K562 (cell line): Measurements from ENCODE around the gene HOXC5. TPM values are rescaled to one million over a fixed set of nuclear protein-coding genes. Genes with fewer than 3 reads are reported as not detected.

Experiments used
- ATAC-seq: fragments of 200-7000 bp; cut with Tn5 transposase; 3 replicates; pipeline ENCODE4 v1.9.1; 2020; ENCODE audit warnings: moderate library complexity
- BruUV-seq: library from RNA; stranded (reverse); fragments of 400-500 nt; replicated peaks from 2 replicates; lab custom pipeline; 2021; lab: Mats Ljungman, UMichigan
- CTCF ChIA-PET: fragments of 300-600 bp; formaldehyde crosslinking; extraction: SDS; loops from one replicate; lab custom pipeline; 2021; ENCODE audit warnings: low intra/inter-chr PET ratio; lab: Yijun Ruan, JAX
- POLR2A ChIA-PET: fragments of 300-600, 350-650 bp; sonication (Branson Sonifier 250); formaldehyde crosslinking; extraction: SDS; loops from one replicate; lab custom pipeline; 2021; ENCODE audit warnings: antibody characterized with exemption, inconsistent platforms; lab: Yijun Ruan, JAX
- DNase-seq, 4 experiments: peaks; one replicate each; pipeline versions ENCODE4 v3.0.0 to v3.0.0-alpha.2; 2011 to 2018; ENCODE audit warnings: low spot score in 3 of 4, mixed read lengths in 3 of 4; ENCODE audit errors: extremely low read depth in 1 of 4
- FAIRE-seq: peaks from 2 replicates; lab custom pipeline; 2011; peaks lifted over from hg19 to GRCh38; lab: Jason Lieb, UNC
- H2AFZ ChIP-seq: 2 replicates; pipeline ENCODE4 v1.6.0; 2011; ENCODE audit warnings: low read depth, low read length, control low read depth, inconsistent platforms
- H3K27ac ChIP-seq: fragments of 200-600 bp; 3 replicates; pipeline ENCODE4 v1.8.0; 2011; ENCODE audit warnings: low read depth, mild to moderate bottlenecking, control low read depth, inconsistent platforms, low read length, moderate library complexity, mixed read lengths; ENCODE audit errors: extremely low read depth
- H3K27me3 ChIP-seq, 2 experiments: fragments of 300-600 bp in 1 of 2; 2 replicates in 1 of 2; 3 replicates in 1 of 2; pipeline versions ENCODE4 v1.6.0 to v1.8.0; 2011; ENCODE audit warnings: inconsistent platforms in 2 of 2, low read length in 2 of 2, mild to moderate bottlenecking in 1 of 2, mixed read lengths in 1 of 2, moderate library complexity in 1 of 2; ENCODE audit not compliant: control insufficient read depth in 2 of 2, insufficient read depth in 2 of 2
- H3K36me3 ChIP-seq: fragments of 300-600 bp; 3 replicates; pipeline ENCODE4 v1.8.0; 2011; ENCODE audit warnings: mild to moderate bottlenecking, low read length, inconsistent platforms; ENCODE audit not compliant: control insufficient read depth, insufficient read depth
- H3K4me1 ChIP-seq, 2 experiments: fragments of 200-600 bp in 1 of 2; replicated peaks in 1 of 2; 2 replicates in 1 of 2; 3 replicates in 1 of 2; pipeline versions ENCODE4 v1.5.1 to v1.8.0; 2011; ENCODE audit warnings: inconsistent platforms in 2 of 2, low read length in 2 of 2, mild to moderate bottlenecking in 1 of 2, mixed read lengths in 1 of 2, moderate library complexity in 1 of 2; ENCODE audit not compliant: control insufficient read depth in 2 of 2, insufficient read depth in 2 of 2
- H3K4me2 ChIP-seq: 2 replicates; pipeline ENCODE4 v1.6.1; 2011; ENCODE audit warnings: low read length, control low read depth, inconsistent platforms, mixed read lengths; ENCODE audit not compliant: insufficient read depth
- H3K4me3 ChIP-seq: fragments of 200-600 bp; sonication (generic), shearing (Covaris generic); 2 replicates; pipeline ENCODE4 v1.5.1; 2016; ENCODE audit warnings: control low read depth, inconsistent platforms
- H3K79me2 ChIP-seq: fragments of 200-600 bp; 3 replicates; pipeline ENCODE4 v1.8.0; 2011; ENCODE audit warnings: low read length, inconsistent platforms; ENCODE audit not compliant: control insufficient read depth, insufficient read depth
- H3K9ac ChIP-seq, 2 experiments: 2 replicates each; pipeline versions ENCODE4 v1.6.0 to v1.6.1; 2011; ENCODE audit warnings: low read depth in 2 of 2, low read length in 2 of 2, control low read depth in 1 of 2, inconsistent platforms in 1 of 2, mild to moderate bottlenecking in 1 of 2, mixed read lengths in 1 of 2; ENCODE audit not compliant: insufficient read depth in 1 of 2
- H3K9me1 ChIP-seq: one replicate; pipeline ENCODE4 v1.6.0; 2011; ENCODE audit warnings: inconsistent platforms, mild to moderate bottlenecking, low read length, moderate library complexity; ENCODE audit not compliant: control insufficient read depth, insufficient read depth
- H3K9me3 ChIP-seq: replicated peaks from 2 replicates; pipeline ENCODE4 v1.5.1; 2011; ENCODE audit warnings: low read depth, low read length, inconsistent platforms; ENCODE audit not compliant: control insufficient read depth, insufficient read depth
- H4K20me1 ChIP-seq: replicated peaks from 2 replicates; pipeline ENCODE4 v1.6.1; 2011; ENCODE audit warnings: low read length, inconsistent platforms, mixed read lengths; ENCODE audit not compliant: control insufficient read depth, insufficient read depth
- CAMTA2 ChIP-seq: fragments of 250-450 bp; sonication (Bioruptor Pico); conservative IDR thresholded peaks from 2 replicates; pipeline ENCODE4 v1.5.1; 2022
- CEBPB ChIP-seq: fragments of 450-650 bp; IDR thresholded peaks from 2 replicates; pipeline ENCODE4 v1.6.1; 2016; ENCODE audit warnings: missing genetic modification characterization, missing compliant biosample characterization
- MEF2D ChIP-seq: conservative IDR thresholded peaks from 2 replicates; pipeline ENCODE4 v1.6.1; 2016; ENCODE audit warnings: low read depth, missing genetic modification characterization, missing compliant biosample characterization
- POLR2G ChIP-seq: fragments of 200-400 bp; formaldehyde crosslinking; IDR thresholded peaks from 2 replicates; pipeline ENCODE4 v1.6.1; 2017; ENCODE audit warnings: low read depth, mild to moderate bottlenecking, antibody characterized with exemption, low read length, moderate library complexity
- PRPF4 ChIP-seq: fragments of 200-400 bp; formaldehyde crosslinking; IDR thresholded peaks from one replicate; pipeline ENCODE4 v1.6.1; 2017; ENCODE audit warnings: low read length, low read depth, mild to moderate bottlenecking; ENCODE audit not compliant: insufficient read depth, poor library complexity, severe bottlenecking
- ZNF140 ChIP-seq: fragments of 250-450 bp; sonication (Bioruptor Pico); IDR thresholded peaks from 2 replicates; pipeline ENCODE4 v1.8.0; 2021; ENCODE audit warnings: moderate library complexity, mild to moderate bottlenecking, inconsistent platforms
- WGBS: fragments of 100-300 bp; shearing (Covaris generic); methylation state at CpG from one replicate; pipeline ENCODE4 v1.1.6; 2016; ENCODE audit warnings: low coverage, mixed read lengths; ENCODE audit not compliant: insufficient coverage; ENCODE audit errors: missing lambda C conversion rate; 5-methylcytosine and 5-hydroxymethylcytosine counted together
- in situ Hi-C: fragments of 300-500 bp; cut with MboI; formaldehyde crosslinking; loops from 4 replicates; pipeline ENCODE4 v1.15.0; 2018; ENCODE audit warnings: inconsistent platforms, mixed read lengths
- intact Hi-C: fragments of 100-400 bp; cut with micrococcal nuclease; formaldehyde crosslinking; loops from 2 replicates; pipeline ENCODE4 v1.14.2; 2022
- polyA plus RNA-seq, 8 experiments: library from polyadenylated mRNA; depleted of rRNA in 4 of 8; stranded (reverse) in 5 of 8; unstranded in 3 of 8; fragments of >200 nt; fragmentation: Nextera tagmentation in 2 of 8; fragmentation: Illumina TruSeq in 1 of 8; extraction: Ambion mirVana in 2 of 8; extraction: Trizol in 1 of 8; gene quantifications; 2 replicates each; pipeline versions ENCODE4 v1.2.1 to v1.2.3, GENCODE V29; 2011 to 2014; ENCODE audit warnings: inconsistent platforms in 1 of 8, missing spikeins in 1 of 8
- total RNA-seq, 7 experiments: library from RNA; depleted of rRNA in 6 of 7; stranded (reverse); fragments of >200 nt in 6 of 7; fragmentation: Illumina TruSeq in 2 of 7; extraction: Trizol in 2 of 7; gene quantifications; 2 replicates each; pipeline versions ENCODE4 v1.2.1 to v1.2.3, GENCODE V29; 2011 to 2021; ENCODE audit warnings: low replicate concordance in 1 of 7
- TF ChIP-seq, protein P1 (sequence below): fragments of 450-650 bp; IDR thresholded peaks from 2 replicates; pipeline ENCODE4 v1.6.1; 2017; ENCODE audit warnings: antibody characterized with exemption
- TF ChIP-seq, protein P2 (sequence below): sonication (generic); formaldehyde crosslinking; IDR thresholded peaks from 2 replicates; pipeline ENCODE4 v1.8.0; 2023; ENCODE audit warnings: missing genetic modification reagents, mild to moderate bottlenecking, borderline replicate concordance
- TF ChIP-seq, protein P3 (sequence below): sonication (generic); formaldehyde crosslinking; IDR thresholded peaks from 2 replicates; pipeline ENCODE4 v1.9.0; 2022; ENCODE audit warnings: mild to moderate bottlenecking, missing genetic modification reagents
- TF ChIP-seq, protein P4 (sequence below): fragments of 250-450 bp; sonication (Bioruptor Pico); IDR thresholded peaks from 2 replicates; pipeline ENCODE4 v1.8.0; 2021; ENCODE audit warnings: moderate library complexity, mild to moderate bottlenecking, inconsistent platforms

HOXC5 gene
- total and polyA plus RNA-seq, 9 of the 15 experiments (the other 6 are each of a cell fraction or from before 2014, with no cell fraction given), result 0.10 to 0.44 (median 0.18) TPM; not detected in 4

DNA sequence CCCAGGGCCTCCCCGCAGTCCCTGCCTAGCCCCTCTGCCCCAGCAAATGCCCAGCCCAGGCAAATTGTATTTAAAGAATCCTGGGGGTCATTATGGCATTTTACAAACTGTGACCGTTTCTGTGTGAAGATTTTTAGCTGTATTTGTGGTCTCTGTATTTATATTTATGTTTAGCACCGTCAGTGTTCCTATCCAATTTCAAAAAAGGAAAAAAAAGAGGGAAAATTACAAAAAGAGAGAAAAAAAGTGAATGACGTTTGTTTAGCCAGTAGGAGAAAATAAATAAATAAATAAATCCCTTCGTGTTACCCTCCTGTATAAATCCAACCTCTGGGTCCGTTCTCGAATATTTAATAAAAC, 2.4 kb upstream of the HOXC5 start (continued):
- TF ChIP-seq, protein P1, sequence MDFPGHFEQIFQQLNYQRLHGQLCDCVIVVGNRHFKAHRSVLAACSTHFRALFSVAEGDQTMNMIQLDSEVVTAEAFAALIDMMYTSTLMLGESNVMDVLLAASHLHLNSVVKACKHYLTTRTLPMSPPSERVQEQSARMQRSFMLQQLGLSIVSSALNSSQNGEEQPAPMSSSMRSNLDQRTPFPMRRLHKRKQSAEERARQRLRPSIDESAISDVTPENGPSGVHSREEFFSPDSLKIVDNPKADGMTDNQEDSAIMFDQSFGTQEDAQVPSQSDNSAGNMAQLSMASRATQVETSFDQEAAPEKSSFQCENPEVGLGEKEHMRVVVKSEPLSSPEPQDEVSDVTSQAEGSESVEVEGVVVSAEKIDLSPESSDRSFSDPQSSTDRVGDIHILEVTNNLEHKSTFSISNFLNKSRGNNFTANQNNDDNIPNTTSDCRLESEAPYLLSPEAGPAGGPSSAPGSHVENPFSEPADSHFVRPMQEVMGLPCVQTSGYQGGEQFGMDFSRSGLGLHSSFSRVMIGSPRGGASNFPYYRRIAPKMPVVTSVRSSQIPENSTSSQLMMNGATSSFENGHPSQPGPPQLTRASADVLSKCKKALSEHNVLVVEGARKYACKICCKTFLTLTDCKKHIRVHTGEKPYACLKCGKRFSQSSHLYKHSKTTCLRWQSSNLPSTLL, result no peak
- no peak for TF ChIP-seq MEF2D

GRCh38 chr12:54030889-54031471, 1.9 kb upstream of the HOXC5 start:
- ChIA-PET CTCF (interaction anchor here (2.6 kb wide), 1 partner anchor 170 kb away, joined by 36 read pairs; no protein-coding TSS in a partner anchor), POLR2A (interaction anchor here (0.8 to 1.0 kb wide), 3 partner anchors 8 to 166 kb away, joined by 3 to 5 read pairs (median 4); no protein-coding TSS in a partner anchor)
- no peak for ATAC-seq
- no peaks in the 10 kb centered on the region for H3K27me3 ChIP-seq
- in situ Hi-C loops, result no loop called here
- no peak overlapping the region for H3K9ac ChIP-seq
- FAIRE-seq, result no peak
- H3K27ac ChIP-seq, result no peak overlapping the region
- DNase-seq, result no peak
- H3K36me3 ChIP-seq, result peaks cover 2% of the 10 kb centered on the region; the same call in 1 of the 3 replicates
- H4K20me1 ChIP-seq, result no peaks in the 10 kb centered on the region
- BruUV-seq, result no TSS peak
- intact Hi-C loops, result no loop called here
- 78% methylated on average over 19 of the region's 46 CpGs for WGBS
- no peak overlapping the region for H3K4me2 ChIP-seq
- no peak overlapping the region for H3K4me3 ChIP-seq
- H3K4me1 ChIP-seq, result peaks cover 2 to 25% of the 10 kb centered on the region in 2 experiments; a peak in 3 of 5 replicates
- H3K9me3 ChIP-seq, result no peaks in the 10 kb centered on the region
- peak; percentile 22; the same call in 1 of the 2 replicates for TF ChIP-seq CEBPB
- TF ChIP-seq ZNF140 (CRISPR knock-in tag), result no peak
- TF ChIP-seq, protein P2, sequence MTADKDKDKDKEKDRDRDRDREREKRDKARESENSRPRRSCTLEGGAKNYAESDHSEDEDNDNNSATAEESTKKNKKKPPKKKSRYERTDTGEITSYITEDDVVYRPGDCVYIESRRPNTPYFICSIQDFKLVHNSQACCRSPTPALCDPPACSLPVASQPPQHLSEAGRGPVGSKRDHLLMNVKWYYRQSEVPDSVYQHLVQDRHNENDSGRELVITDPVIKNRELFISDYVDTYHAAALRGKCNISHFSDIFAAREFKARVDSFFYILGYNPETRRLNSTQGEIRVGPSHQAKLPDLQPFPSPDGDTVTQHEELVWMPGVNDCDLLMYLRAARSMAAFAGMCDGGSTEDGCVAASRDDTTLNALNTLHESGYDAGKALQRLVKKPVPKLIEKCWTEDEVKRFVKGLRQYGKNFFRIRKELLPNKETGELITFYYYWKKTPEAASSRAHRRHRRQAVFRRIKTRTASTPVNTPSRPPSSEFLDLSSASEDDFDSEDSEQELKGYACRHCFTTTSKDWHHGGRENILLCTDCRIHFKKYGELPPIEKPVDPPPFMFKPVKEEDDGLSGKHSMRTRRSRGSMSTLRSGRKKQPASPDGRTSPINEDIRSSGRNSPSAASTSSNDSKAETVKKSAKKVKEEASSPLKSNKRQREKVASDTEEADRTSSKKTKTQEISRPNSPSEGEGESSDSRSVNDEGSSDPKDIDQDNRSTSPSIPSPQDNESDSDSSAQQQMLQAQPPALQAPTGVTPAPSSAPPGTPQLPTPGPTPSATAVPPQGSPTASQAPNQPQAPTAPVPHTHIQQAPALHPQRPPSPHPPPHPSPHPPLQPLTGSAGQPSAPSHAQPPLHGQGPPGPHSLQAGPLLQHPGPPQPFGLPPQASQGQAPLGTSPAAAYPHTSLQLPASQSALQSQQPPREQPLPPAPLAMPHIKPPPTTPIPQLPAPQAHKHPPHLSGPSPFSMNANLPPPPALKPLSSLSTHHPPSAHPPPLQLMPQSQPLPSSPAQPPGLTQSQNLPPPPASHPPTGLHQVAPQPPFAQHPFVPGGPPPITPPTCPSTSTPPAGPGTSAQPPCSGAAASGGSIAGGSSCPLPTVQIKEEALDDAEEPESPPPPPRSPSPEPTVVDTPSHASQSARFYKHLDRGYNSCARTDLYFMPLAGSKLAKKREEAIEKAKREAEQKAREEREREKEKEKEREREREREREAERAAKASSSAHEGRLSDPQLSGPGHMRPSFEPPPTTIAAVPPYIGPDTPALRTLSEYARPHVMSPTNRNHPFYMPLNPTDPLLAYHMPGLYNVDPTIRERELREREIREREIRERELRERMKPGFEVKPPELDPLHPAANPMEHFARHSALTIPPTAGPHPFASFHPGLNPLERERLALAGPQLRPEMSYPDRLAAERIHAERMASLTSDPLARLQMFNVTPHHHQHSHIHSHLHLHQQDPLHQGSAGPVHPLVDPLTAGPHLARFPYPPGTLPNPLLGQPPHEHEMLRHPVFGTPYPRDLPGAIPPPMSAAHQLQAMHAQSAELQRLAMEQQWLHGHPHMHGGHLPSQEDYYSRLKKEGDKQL (CRISPR knock-in tag), result no peak
- TF ChIP-seq, protein P3, sequence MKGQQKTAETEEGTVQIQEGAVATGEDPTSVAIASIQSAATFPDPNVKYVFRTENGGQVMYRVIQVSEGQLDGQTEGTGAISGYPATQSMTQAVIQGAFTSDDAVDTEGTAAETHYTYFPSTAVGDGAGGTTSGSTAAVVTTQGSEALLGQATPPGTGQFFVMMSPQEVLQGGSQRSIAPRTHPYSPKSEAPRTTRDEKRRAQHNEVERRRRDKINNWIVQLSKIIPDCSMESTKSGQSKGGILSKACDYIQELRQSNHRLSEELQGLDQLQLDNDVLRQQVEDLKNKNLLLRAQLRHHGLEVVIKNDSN (CRISPR knock-in tag), result no peak
- TF ChIP-seq CAMTA2 (CRISPR knock-in tag), result no peak
- TF ChIP-seq PRPF4, result peak; percentile 26
- 0 out of 2 replicates have a peak, but pooled peaks have one; percentile 22 for TF ChIP-seq POLR2G
- TF ChIP-seq, protein P4, sequence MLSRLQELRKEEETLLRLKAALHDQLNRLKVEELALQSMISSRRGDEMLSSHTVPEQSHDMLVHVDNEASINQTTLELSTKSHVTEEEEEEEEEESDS (CRISPR knock-in tag), result no peak
- TF ChIP-seq, all 486 proteins: peak for 3
- no peak overlapping the region for H2AFZ ChIP-seq
- H3K79me2 ChIP-seq, result no peaks in the 10 kb centered on the region
- H3K9me1 ChIP-seq, result no peaks in the 10 kb centered on the region
